Inferior parietal cortex (tissue), 1 donor: ENCODE measurements around the gene CREM.

Experiments used
- DNase-seq: peaks from one replicate; pipeline ENCODE4 v3.0.0-alpha.2; 2016; ENCODE audit errors: extremely low spot score

Gene CREM

GRCh38 chr10:35219891-35220890, 93.5 kb downstream of the CREM start:
- no peak for DNase-seq

GRCh38 chr10:35223016-35223415, 96.4 kb downstream of the CREM start:
- DNase-seq = no peak

GRCh38 chr10:35224045-35224740, 97.5 kb downstream of the CREM start:
- DNase-seq = no peak

- DNase-seq = no peak
Measured at GRCh38 chr10:35225204-35225603, 98.6 kb downstream of the CREM start.

GRCh38 chr10:35226507-35226906, 99.9 kb downstream of the CREM start:
- DNase-seq = no peak

- no peak for DNase-seq
Measured at GRCh38 chr10:35228058-35228457, 101.4 kb downstream of the CREM start.

- no peak for DNase-seq
Measured at GRCh38 chr10:35231646-35232045, 105.0 kb downstream of the CREM start.

GRCh38 chr10:35232527-35232926, 105.9 kb downstream of the CREM start:
- no peak for DNase-seq

GRCh38 chr10:35234073-35234472, 107.4 kb downstream of the CREM start:
- DNase-seq = no peak

GRCh38 chr10:35236739-35237138, 110.1 kb downstream of the CREM start:
- no peak for DNase-seq

- no peak for DNase-seq
Measured at GRCh38 chr10:35237766-35238512, 111.3 kb downstream of the CREM start.

- DNase-seq = no peak
Measured at GRCh38 chr10:35244549-35244948, 117.9 kb downstream of the CREM start.

GRCh38 chr10:35246770-35247343, 120.2 kb downstream of the CREM start:
- no peak for DNase-seq

GRCh38 chr10:35251373-35252100, 124.9 kb downstream of the CREM start:
- DNase-seq = no peak

- DNase-seq = no peak
Measured at GRCh38 chr10:35257057-35257983, 130.7 kb downstream of the CREM start.

- no peak for DNase-seq
Measured at GRCh38 chr10:35259769-35260397, 133.2 kb downstream of the CREM start.

GRCh38 chr10:35262436-35262835, 135.8 kb downstream of the CREM start:
- DNase-seq = no peak
